Dendritic cell treated with granulocyte-macrophage colony-stimulating factor and Interleukin-4, amounts not matched to agents 40 ng/mL and 50 ng/mL, for 4 days (primary cell): ENCODE data around the gene ATP5F1D.

Experiments used
- H3K27ac Mint-ChIP-seq: one replicate; pipeline ENCODE4 v1.8.0; 2022; ENCODE audit warnings: mild to moderate bottlenecking, mixed read lengths
- H3K27me3 Mint-ChIP-seq: one replicate; pipeline ENCODE4 v1.8.0; 2022; ENCODE audit warnings: mild to moderate bottlenecking, mixed read lengths
- H3K36me3 Mint-ChIP-seq: one replicate; pipeline ENCODE4 v1.8.0; 2022; ENCODE audit warnings: low read depth, mixed read lengths
- H3K4me1 Mint-ChIP-seq: one replicate; pipeline ENCODE4 v1.8.0; 2022; ENCODE audit warnings: low read depth, mixed read lengths
- H3K4me3 Mint-ChIP-seq: one replicate; pipeline ENCODE4 v1.8.0; 2022; ENCODE audit warnings: mild to moderate bottlenecking, moderate library complexity, mixed read lengths
- H3K9me3 Mint-ChIP-seq: one replicate; pipeline ENCODE4 v1.8.0; 2022; ENCODE audit warnings: mixed read lengths
- intact Hi-C: fragments of 100-400 bp; cut with micrococcal nuclease; formaldehyde crosslinking; loops from one replicate; pipeline ENCODE4 v1.15.0; 2022

Gene ATP5F1D

GRCh38 chr19:1284979-1285736 lies 43.6 kb downstream of the ATP5F1D start:
- Mint-ChIP-seq H3K27me3 (peaks cover 69% of the 10 kb centered on the region), H3K9me3 (no peaks in the 10 kb centered on the region), H3K4me3 (peak overlapping the region; percentile 26)

GRCh38 chr19:1285737-1286360 lies 44.3 kb downstream of the ATP5F1D start, which contains the start of gene EFNA2:
TSS of gene EFNA2 (plus strand) at chr19:1285873. CDS start at chr19:1286169, 296 bp downstream.
- H3K4me1 Mint-ChIP-seq, result peaks cover 10% of the 10 kb centered on the region
- H3K9me3 Mint-ChIP-seq, result no peaks in the 10 kb centered on the region
- H3K4me3 Mint-ChIP-seq, result peak within 1 kb of the TSS; percentile 62
- H3K27me3 Mint-ChIP-seq, result peaks cover 71% of the 10 kb centered on the region
- intact Hi-C loops, result no loop called here
- H3K27ac Mint-ChIP-seq, result no peak within 1 kb of the TSS
- H3K36me3 Mint-ChIP-seq, result no peaks in the 10 kb centered on the region

More at GRCh38 chr19:1284979-1285736, 43.6 kb downstream of the ATP5F1D start:
- Mint-ChIP-seq H3K4me1 (peaks cover 15% of the 10 kb centered on the region), H3K27ac (no peak overlapping the region), H3K36me3 (peaks cover 6% of the 10 kb centered on the region)
- intact Hi-C loops, result no loop called here

- Mint-ChIP-seq H3K27me3 (peaks cover 71% of the 10 kb centered on the region), H3K4me1 (peaks cover 8% of the 10 kb centered on the region), H3K36me3 (no peaks in the 10 kb centered on the region), H3K4me3 (peak overlapping the region; percentile 62), H3K27ac (no peak overlapping the region), H3K9me3 (no peaks in the 10 kb centered on the region)
- intact Hi-C loops, result no loop called here
Measured at GRCh38 chr19:1286487-1287353, 45.2 kb downstream of the ATP5F1D start.

- H3K4me1 Mint-ChIP-seq, result peaks cover 5% of the 10 kb centered on the region
- peaks cover 77% of the 10 kb centered on the region for H3K27me3 Mint-ChIP-seq
- no peak overlapping the region for H3K4me3 Mint-ChIP-seq
- no peaks in the 10 kb centered on the region for H3K36me3 Mint-ChIP-seq
- H3K27ac Mint-ChIP-seq, result no peak overlapping the region
- H3K9me3 Mint-ChIP-seq, result no peaks in the 10 kb centered on the region
- intact Hi-C loops, result no loop called here
Measured at GRCh38 chr19:1287354-1288225, 46.0 kb downstream of the ATP5F1D start.

DNA sequence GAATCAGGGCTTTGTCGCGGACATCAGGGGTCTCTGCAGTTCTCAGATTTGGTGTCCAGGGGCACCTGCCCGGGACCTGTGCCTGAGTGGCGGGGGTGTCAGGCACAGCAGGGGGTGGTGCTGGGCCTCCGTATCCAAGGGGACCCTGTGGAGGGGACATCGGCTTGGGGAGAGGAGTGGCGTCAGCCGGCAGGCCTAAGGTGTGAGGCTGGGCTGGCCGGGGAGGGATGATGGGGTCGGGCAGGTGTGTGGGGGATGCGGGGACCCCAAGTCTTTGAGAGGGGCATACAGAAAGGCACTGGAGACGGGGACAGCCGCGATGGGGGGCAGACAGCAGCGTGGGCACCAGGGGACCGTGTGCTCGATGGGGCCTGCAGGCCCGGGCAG lies 46.7 kb downstream of the ATP5F1D start:
- H3K4me3 Mint-ChIP-seq, result no peak overlapping the region
- intact Hi-C loops, result no loop called here
- H3K4me1 Mint-ChIP-seq, result peaks cover 5% of the 10 kb centered on the region
- no peaks in the 10 kb centered on the region for H3K9me3 Mint-ChIP-seq
- H3K27ac Mint-ChIP-seq, result no peak overlapping the region
- no peaks in the 10 kb centered on the region for H3K36me3 Mint-ChIP-seq
- H3K27me3 Mint-ChIP-seq, result peaks cover 75% of the 10 kb centered on the region

- no peaks in the 10 kb centered on the region for H3K9me3 Mint-ChIP-seq
- peaks cover 5% of the 10 kb centered on the region for H3K4me1 Mint-ChIP-seq
- peaks cover 75% of the 10 kb centered on the region for H3K27me3 Mint-ChIP-seq
- no peaks in the 10 kb centered on the region for H3K36me3 Mint-ChIP-seq
- intact Hi-C loops, result no loop called here
- H3K4me3 Mint-ChIP-seq, result peak overlapping the region; percentile 30
- no peak overlapping the region for H3K27ac Mint-ChIP-seq
Measured at GRCh38 chr19:1288833-1289685, 47.5 kb downstream of the ATP5F1D start.

GRCh38 chr19:1289686-1290025 lies 48.1 kb downstream of the ATP5F1D start:
- no peaks in the 10 kb centered on the region for H3K36me3 Mint-ChIP-seq
- no peak overlapping the region for H3K4me3 Mint-ChIP-seq
- peaks cover 75% of the 10 kb centered on the region for H3K27me3 Mint-ChIP-seq
- H3K27ac Mint-ChIP-seq, result no peak overlapping the region
- intact Hi-C loops, result no loop called here
- no peaks in the 10 kb centered on the region for H3K9me3 Mint-ChIP-seq
- peaks cover 8% of the 10 kb centered on the region for H3K4me1 Mint-ChIP-seq

DNA sequence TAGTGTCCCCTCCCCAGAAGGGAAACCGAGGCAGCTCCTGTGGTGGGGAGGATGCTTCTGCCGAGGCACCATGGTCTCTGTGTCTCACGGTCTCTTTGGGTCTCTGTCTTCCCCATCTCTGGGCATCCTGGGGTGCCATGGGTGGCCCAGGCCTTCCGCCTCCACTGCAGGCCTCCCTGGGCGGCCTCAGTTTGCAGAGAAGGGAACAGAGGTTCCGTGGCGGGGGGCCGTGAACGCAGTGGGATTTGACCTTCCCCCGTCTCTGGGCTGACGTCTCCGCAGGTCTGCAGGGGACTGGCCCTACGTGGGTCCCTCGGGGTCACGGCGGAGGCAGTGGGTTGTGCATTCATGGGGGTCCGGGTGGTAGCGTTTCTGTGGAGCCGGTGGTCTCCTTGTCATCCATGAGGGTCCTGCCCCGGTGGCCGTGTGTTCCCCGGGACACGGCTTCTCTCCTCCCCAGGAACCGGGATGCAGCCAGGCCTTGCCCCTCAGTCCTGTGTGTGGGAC lies 48.7 kb downstream of the ATP5F1D start:
- Mint-ChIP-seq H3K36me3 (no peaks in the 10 kb centered on the region), H3K27ac (no peak overlapping the region), H3K4me3 (no peak overlapping the region), H3K27me3 (peaks cover 75% of the 10 kb centered on the region), H3K4me1 (peaks cover 14% of the 10 kb centered on the region), H3K9me3 (no peaks in the 10 kb centered on the region)
- intact Hi-C loops, result no loop called here

DNA sequence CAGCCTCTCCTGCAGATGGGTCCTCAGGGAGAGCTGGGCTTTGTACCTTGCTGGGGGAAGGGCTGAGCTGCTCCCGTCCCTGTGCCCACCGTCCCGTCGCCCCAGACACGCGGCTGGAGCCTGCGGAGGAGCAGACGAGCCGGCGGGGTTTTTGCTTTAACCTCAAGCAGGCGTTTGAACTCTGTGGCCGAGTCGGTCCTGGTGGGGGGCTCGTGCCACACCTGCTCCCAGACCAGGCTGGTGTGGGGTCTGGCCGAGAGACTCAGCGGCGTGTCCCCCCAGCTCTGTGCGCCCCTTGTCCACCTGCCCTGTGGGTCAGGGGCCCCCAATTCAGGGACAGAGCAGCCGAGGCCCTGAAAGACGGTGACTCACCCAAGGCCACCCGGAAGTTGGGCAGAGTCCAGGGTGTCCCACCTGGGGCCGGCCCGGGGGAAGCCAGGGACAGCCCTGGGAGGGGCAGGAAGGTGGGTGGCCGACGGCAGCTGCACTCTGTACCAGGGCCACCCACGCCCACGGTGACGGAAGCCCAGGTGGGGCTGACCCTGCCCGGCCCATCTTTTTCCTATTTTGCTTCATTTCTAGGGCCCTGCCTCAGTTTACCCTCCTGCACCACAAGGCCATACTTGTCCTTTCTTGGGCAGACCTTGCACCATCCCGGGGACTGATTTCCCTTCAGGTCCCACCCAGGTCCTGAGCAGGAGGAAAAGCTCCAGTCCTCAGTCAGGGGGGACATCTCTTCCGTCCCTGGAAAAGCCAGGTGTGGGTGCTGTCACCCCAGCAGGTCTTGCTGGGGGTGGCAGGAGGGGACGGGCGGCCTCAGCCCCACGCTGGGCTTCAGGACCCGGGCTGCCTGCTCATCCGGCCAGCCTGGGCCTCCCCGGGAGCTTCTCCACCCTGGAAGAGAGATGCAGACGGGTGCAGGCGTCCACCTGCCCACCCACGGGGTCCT lies 49.4 kb downstream of the ATP5F1D start:
- Mint-ChIP-seq H3K36me3 (no peaks in the 10 kb centered on the region), H3K4me3 (no peak overlapping the region), H3K27me3 (peaks cover 78% of the 10 kb centered on the region), H3K9me3 (no peaks in the 10 kb centered on the region), H3K4me1 (peaks cover 18% of the 10 kb centered on the region), H3K27ac (no peak overlapping the region)
- intact Hi-C loops, result no loop called here

GRCh38 chr19:1291761-1292418 lies 50.3 kb downstream of the ATP5F1D start:
- H3K27me3 Mint-ChIP-seq, result peaks cover 78% of the 10 kb centered on the region
- no peaks in the 10 kb centered on the region for H3K36me3 Mint-ChIP-seq
- H3K9me3 Mint-ChIP-seq, result no peaks in the 10 kb centered on the region
- H3K4me1 Mint-ChIP-seq, result peaks cover 13% of the 10 kb centered on the region
- intact Hi-C loops, result no loop called here
- H3K4me3 Mint-ChIP-seq, result no peak overlapping the region
- no peak overlapping the region for H3K27ac Mint-ChIP-seq

DNA sequence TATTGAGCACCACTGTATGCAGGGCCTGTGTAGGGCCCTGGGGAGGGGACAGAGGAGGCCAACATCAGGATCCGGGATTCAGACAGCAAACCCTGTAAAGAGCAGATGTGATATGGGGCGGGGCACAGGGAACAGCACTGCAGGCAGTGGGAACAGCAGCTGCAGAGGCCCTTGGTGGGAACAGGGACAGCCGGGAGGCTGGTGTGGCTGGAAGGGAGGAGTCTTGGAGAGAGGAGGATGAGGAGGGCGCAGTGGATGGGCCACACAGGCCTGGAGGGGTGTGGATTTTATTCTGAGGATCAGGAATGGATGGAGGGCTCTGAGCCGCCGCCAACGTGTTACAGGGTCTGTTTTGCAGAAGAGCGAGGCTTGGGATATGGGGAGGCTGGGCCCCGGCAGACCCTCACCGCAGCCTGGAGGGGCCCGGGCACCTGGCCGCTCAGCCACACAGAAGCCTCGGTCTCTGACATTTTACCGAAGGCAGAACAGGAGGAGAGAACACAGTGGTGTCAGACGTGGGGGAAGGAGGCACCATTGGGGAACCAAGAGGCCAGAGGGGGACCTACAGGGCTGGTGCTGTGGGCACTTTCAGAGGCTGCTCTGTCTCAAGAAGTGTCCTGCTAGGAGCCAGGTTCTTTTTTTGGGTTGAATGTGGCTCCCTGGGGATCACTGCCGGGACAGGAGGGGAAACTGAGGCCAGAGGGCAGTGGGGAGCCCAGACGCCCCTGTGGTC lies 51.0 kb downstream of the ATP5F1D start:
- intact Hi-C loops, result no loop called here
- Mint-ChIP-seq H3K27me3 (peaks cover 77% of the 10 kb centered on the region), H3K27ac (no peak overlapping the region), H3K9me3 (no peaks in the 10 kb centered on the region), H3K36me3 (no peaks in the 10 kb centered on the region), H3K4me1 (peaks cover 13% of the 10 kb centered on the region), H3K4me3 (no peak overlapping the region)
